ENCODE measurements around the gene C16orf95. TPM values are rescaled to one million over a fixed set of nuclear protein-coding genes. Genes with fewer than 3 reads are reported as not detected.

C16orf95 gene
- total RNA-seq, 4 donors from 2014 or later = 0.38 to 0.95 (median 0.85) TPM

DNA sequence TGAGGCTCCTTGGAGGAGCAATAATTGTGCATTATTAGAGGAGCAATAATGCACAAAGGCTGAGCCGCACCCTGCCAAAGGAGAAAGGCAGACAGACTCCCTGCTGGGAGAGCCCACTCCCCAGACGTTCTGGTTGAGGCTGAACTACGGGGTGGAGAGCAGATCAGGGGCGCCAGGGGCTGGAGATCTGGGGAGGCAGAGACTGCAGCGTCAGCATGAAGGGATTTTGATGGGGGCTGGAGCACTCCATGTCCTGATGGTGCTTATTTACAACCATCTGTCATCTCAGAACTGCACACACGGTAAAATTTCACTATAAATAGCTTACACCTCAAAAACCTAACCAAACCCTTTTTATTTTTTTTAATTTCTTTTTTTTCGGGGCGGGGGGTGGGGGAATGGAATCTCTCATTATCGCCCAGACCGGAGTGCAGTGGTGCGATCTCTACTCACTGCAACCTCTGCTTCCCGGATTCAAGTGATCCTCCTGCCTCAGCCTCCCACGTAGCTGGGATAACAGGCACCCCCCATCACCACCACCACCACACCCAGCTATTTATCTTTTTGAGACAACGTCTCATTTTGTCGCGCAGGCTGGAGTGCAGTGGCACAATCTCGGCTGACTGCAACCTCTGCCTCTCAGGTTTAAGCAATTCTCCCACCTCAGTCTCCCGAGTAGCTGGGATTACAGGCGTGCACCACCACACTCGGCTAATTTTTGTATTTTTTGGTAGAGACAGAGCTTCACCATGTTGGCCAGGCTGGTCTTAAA lies 4.3 kb upstream of the C16orf95 start:
- no peaks in the 10 kb centered on the region for H3K27me3 ChIP-seq
- TF ChIP-seq POLR2A (IDR thresholded peaks at IDR 0.05) (no peak), CTCF (IDR thresholded peaks at IDR 0.05) (no peak)
- no peaks in the 10 kb centered on the region for H3K9me3 ChIP-seq
- peaks cover 12 to 39% (median 16%) of the 10 kb centered on the region in 3 donors for H3K4me1 ChIP-seq
- H3K27ac ChIP-seq = no peak overlapping the region
- DNase-seq = no peak
- intact Hi-C loops (cut with DNase I) = no loop called here
- H3K4me3 ChIP-seq = no peak overlapping the region
- 81 to 82% methylated on average over 16 to 20 of the region's 20 CpGs for WGBS, 2 donors
- peaks cover 0 to 19% (median 0%) of the 10 kb centered on the region in 3 donors for H3K36me3 ChIP-seq

GRCh38 chr16:87320510-87321227 lies 3.5 kb upstream of the C16orf95 start:
- H3K27ac ChIP-seq = no peak overlapping the region
- H3K9me3 ChIP-seq = no peaks in the 10 kb centered on the region
- 86 to 90% methylated on average over 11 of the region's 12 CpGs for WGBS, 2 donors
- intact Hi-C loops (cut with DNase I) = no loop called here
- H3K27me3 ChIP-seq = no peaks in the 10 kb centered on the region
- peaks cover 0 to 13% (median 0%) of the 10 kb centered on the region in 3 donors for H3K36me3 ChIP-seq
- TF ChIP-seq CTCF (IDR thresholded peaks at IDR 0.05) = no peak
- no peak for TF ChIP-seq POLR2A (IDR thresholded peaks at IDR 0.05)
- DNase-seq = no peak
- H3K4me3 ChIP-seq = no peak overlapping the region
- H3K4me1 ChIP-seq = peaks cover 13 to 34% (median 13%) of the 10 kb centered on the region in 3 donors

DNA sequence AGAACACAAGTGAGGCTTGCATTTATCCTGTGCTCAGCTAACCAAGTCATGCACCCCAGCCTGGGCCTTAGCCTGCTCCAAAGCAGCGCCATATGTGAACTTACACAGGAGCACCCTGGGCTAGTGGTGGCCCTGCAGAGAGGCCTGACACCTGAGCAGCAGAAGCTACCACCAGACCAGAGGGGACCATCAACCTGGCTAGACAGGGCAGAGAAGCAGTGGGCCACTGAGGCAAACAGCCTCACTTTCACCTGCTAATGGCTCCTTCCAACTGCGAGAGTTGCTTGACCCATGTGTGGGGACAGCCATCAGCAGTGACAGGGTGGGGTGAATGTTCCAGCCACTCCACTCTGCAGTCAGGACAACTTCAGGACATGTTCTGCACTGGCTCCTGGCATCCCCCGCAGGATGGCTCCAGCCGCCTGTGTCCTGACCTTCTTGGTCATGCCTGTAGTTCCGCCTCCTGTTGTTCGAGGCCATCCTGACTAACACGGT lies 2.9 kb upstream of the C16orf95 start:
- intact Hi-C loops (cut with DNase I) = loop anchor here (5.0 to 10.0 kb wide), 2 partner anchors 57 to 315 kb away; no protein-coding TSS in a partner anchor

GRCh38 chr16:87319011-87319410 lies 1.8 kb upstream of the C16orf95 start:
- TF ChIP-seq POLR2A (IDR thresholded peaks at IDR 0.05) (no peak), CTCF (IDR thresholded peaks at IDR 0.05) (no peak)
- no peak for DNase-seq
- intact Hi-C loops (cut with DNase I) = loop anchor here (5.0 to 10.0 kb wide), 2 partner anchors 58 to 316 kb away; no protein-coding TSS in a partner anchor
- Histone ChIP-seq H3K4me1 (peaks cover 5 to 20% (median 9%) of the 10 kb centered on the region in 3 donors), H3K36me3 (peaks cover 0 to 10% (median 0%) of the 10 kb centered on the region in 3 donors), H3K9me3 (no peaks in the 10 kb centered on the region), H3K27ac (no peak overlapping the region), H3K27me3 (no peaks in the 10 kb centered on the region), H3K4me3 (no peak overlapping the region)

More for the DNA sequence above, 2.9 kb upstream of the C16orf95 start:
- Histone ChIP-seq H3K27ac (no peak overlapping the region), H3K4me1 (peaks cover 12 to 28% (median 12%) of the 10 kb centered on the region in 3 donors), H3K36me3 (peaks cover 0 to 10% (median 0%) of the 10 kb centered on the region in 3 donors), H3K4me3 (no peak overlapping the region), H3K27me3 (no peaks in the 10 kb centered on the region), H3K9me3 (no peaks in the 10 kb centered on the region)
- TF ChIP-seq POLR2A (IDR thresholded peaks at IDR 0.05) (no peak), CTCF (IDR thresholded peaks at IDR 0.05) (no peak)
- no peak for DNase-seq
- 73 to 92% methylated on average over 2 to 5 of the region's 7 CpGs for WGBS, 2 donors
